ENCODE results near the gene ADCY9.
"Not testable (repeated sequence)": the region's sequence is repeated elsewhere in the genome, so short reads cannot be mapped to it uniquely, and the experiment has no call there.

The ADCY9 gene

GRCh38 chr16:3927147-3927546 is 189.1 kb downstream of the ADCY9 start:
- not testable (repeated sequence) for H3K4me1 ChIP-seq (ENCODE audit: control insufficient read depth, low read depth, low read length); H3K9me3 ChIP-seq (ENCODE audit: control insufficient read depth, low read depth, low read length); H3K9ac ChIP-seq (ENCODE audit: low read length); H3K4me3 ChIP-seq (ENCODE audit: low read length); H3K27ac ChIP-seq (ENCODE audit: low read length); H3K36me3 ChIP-seq (ENCODE audit: control insufficient read depth, low read depth, low read length); H3K27me3 ChIP-seq (ENCODE audit: control insufficient read depth, insufficient read depth, low read length)

DNA sequence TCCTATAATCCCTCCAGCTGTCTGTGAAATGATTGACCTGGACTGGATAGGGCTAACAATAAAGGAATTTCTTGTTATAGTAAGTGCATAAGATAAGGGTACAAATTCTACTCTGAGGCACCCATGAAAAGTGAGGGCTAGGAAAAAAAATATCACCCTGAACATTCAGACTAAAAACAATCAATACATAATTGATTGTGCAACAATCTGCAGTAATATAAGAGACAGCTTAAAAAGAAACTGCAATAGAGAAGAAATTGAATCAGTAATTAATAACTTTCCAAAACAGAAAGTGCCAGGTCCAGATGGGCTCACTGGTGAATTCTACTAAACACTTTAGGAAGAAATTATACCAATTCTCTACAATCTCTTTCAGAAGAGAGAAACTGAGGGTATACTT is 191.5 kb downstream of the ADCY9 start:
- Histone ChIP-seq H3K4me1 (ENCODE audit: control insufficient read depth, low read depth, low read length) (no peaks in the 10 kb centered on the region), H3K9ac (ENCODE audit: low read length) (no peak overlapping the region), H3K27me3 (ENCODE audit: control insufficient read depth, insufficient read depth, low read length) (no peaks in the 10 kb centered on the region), H3K36me3 (ENCODE audit: control insufficient read depth, low read depth, low read length) (no peaks in the 10 kb centered on the region), H3K27ac (ENCODE audit: low read length) (no peak overlapping the region), H3K4me3 (ENCODE audit: low read length) (no peak overlapping the region), H3K9me3 (ENCODE audit: control insufficient read depth, low read depth, low read length) (no peaks in the 10 kb centered on the region)

DNA sequence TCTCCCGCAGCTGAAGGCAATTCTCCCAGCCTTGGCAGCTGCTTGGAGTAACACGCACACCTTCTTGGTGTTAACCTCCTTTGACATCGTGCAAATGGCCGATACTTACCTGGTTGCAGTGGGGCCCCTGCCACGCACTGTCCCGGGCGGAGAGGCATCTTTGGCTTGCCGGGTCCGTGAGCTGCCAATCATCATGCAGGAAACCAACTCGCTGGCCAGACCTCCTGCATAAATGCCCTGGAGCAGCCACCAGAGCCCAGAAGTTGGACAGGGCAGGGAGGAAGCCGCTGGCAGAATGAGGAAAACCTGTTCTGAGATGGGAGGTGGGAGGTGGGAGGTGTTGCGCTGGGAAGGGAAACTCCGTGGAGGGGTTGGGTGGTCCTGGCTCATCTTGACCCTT is 194.0 kb downstream of the ADCY9 start:
- H3K9ac ChIP-seq (ENCODE audit: low read length), result no peak overlapping the region
- no peak overlapping the region for H3K4me3 ChIP-seq (ENCODE audit: low read length)
- H3K27ac ChIP-seq (ENCODE audit: low read length), result no peak overlapping the region
- H3K36me3 ChIP-seq (ENCODE audit: control insufficient read depth, low read depth, low read length), result no peaks in the 10 kb centered on the region
- no peaks in the 10 kb centered on the region for H3K27me3 ChIP-seq (ENCODE audit: control insufficient read depth, insufficient read depth, low read length)
- H3K4me1 ChIP-seq (ENCODE audit: control insufficient read depth, low read depth, low read length), result no peaks in the 10 kb centered on the region
- H3K9me3 ChIP-seq (ENCODE audit: control insufficient read depth, low read depth, low read length), result no peaks in the 10 kb centered on the region

DNA sequence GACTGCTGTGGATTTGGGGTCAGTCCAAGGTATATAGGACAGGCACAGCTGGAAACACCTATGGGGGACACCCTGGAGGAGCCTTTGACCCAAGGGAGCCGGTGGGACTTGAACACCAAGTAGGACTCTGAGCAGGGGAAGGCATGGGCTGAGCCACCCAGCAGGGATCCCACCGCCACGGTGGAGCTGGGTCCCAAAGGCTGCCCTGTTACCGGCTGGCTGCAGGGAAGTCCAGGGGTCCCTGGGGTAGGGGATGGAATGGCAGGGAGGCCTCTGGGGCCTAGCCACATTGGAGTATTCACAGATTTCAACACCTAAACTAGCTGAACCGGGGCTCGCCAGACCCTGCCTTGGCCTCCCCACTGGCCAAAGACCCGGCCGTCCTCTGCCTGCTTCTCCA is 196.0 kb downstream of the ADCY9 start:
- no peaks in the 10 kb centered on the region for H3K4me1 ChIP-seq (ENCODE audit: control insufficient read depth, low read depth, low read length)
- no peaks in the 10 kb centered on the region for H3K36me3 ChIP-seq (ENCODE audit: control insufficient read depth, low read depth, low read length)
- no peak overlapping the region for H3K27ac ChIP-seq (ENCODE audit: low read length)
- no peak overlapping the region for H3K9ac ChIP-seq (ENCODE audit: low read length)
- H3K9me3 ChIP-seq (ENCODE audit: control insufficient read depth, low read depth, low read length), result no peaks in the 10 kb centered on the region
- H3K4me3 ChIP-seq (ENCODE audit: low read length), result no peak overlapping the region
- no peaks in the 10 kb centered on the region for H3K27me3 ChIP-seq (ENCODE audit: control insufficient read depth, insufficient read depth, low read length)

GRCh38 chr16:3919413-3919812 is 196.8 kb downstream of the ADCY9 start:
- Histone ChIP-seq H3K9ac (ENCODE audit: low read length) (no peak overlapping the region), H3K36me3 (ENCODE audit: control insufficient read depth, low read depth, low read length) (no peaks in the 10 kb centered on the region), H3K4me3 (ENCODE audit: low read length) (no peak overlapping the region), H3K4me1 (ENCODE audit: control insufficient read depth, low read depth, low read length) (no peaks in the 10 kb centered on the region), H3K27ac (ENCODE audit: low read length) (no peak overlapping the region), H3K27me3 (ENCODE audit: control insufficient read depth, insufficient read depth, low read length) (no peaks in the 10 kb centered on the region), H3K9me3 (ENCODE audit: control insufficient read depth, low read depth, low read length) (no peaks in the 10 kb centered on the region)

DNA sequence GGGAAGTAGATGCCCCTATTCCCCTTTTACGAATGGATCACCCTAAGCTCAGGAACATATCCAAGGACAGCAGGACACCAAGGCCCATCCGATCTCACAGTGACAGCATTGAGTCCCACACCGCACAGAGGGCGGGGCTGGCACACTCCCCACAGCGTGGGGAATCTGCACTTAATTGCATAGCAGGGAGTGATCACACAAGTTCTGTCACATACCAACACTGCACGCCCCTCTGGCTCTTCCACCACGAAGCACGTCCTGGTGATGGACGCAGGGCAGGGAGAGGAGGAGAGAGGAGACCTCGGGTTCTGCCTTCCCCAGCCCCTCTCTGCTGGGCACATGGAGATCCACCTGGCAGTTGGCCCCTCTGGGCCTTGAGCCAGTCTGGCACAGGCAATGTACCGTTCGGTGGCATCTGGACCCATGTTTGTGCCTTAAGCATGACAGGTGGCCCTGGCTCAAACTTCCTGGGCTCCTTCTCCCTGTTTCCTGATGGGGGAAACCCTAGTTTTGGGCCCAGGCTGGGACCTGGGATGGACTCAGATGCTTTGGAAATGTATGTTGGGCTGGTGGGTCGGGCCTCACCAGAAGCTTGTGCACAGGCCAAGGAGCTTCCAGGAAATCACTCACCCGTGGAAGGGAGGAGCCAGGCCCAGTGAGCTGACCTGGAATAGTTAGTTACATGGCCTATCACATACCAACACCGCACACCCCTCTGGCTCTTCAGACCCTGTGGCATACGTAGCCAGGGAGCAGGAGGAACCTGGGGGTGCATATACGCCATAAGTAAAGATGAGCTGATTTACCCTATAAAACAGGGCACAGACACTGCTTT is 200.6 kb downstream of the ADCY9 start:
- no peak overlapping the region for H3K4me3 ChIP-seq (ENCODE audit: low read length)
- no peaks in the 10 kb centered on the region for H3K4me1 ChIP-seq (ENCODE audit: control insufficient read depth, low read depth, low read length)
- no peak overlapping the region for H3K27ac ChIP-seq (ENCODE audit: low read length)
- H3K9ac ChIP-seq (ENCODE audit: low read length), result no peak overlapping the region
- H3K27me3 ChIP-seq (ENCODE audit: control insufficient read depth, insufficient read depth, low read length), result no peaks in the 10 kb centered on the region
- no peaks in the 10 kb centered on the region for H3K9me3 ChIP-seq (ENCODE audit: control insufficient read depth, low read depth, low read length)
- no peaks in the 10 kb centered on the region for H3K36me3 ChIP-seq (ENCODE audit: control insufficient read depth, low read depth, low read length)

- H3K27ac ChIP-seq (ENCODE audit: low read length), result no peak overlapping the region
Observed at GRCh38 chr16:3912897-3913296, 203.3 kb downstream of the ADCY9 start.

More at GRCh38 chr16:3912897-3913296, 203.3 kb downstream of the ADCY9 start:
- H3K9ac ChIP-seq (ENCODE audit: low read length), result no peak overlapping the region
- H3K4me3 ChIP-seq (ENCODE audit: low read length), result no peak overlapping the region
- H3K27me3 ChIP-seq (ENCODE audit: control insufficient read depth, insufficient read depth, low read length), result no peaks in the 10 kb centered on the region
- no peaks in the 10 kb centered on the region for H3K9me3 ChIP-seq (ENCODE audit: control insufficient read depth, low read depth, low read length)
- no peaks in the 10 kb centered on the region for H3K4me1 ChIP-seq (ENCODE audit: control insufficient read depth, low read depth, low read length)
- H3K36me3 ChIP-seq (ENCODE audit: control insufficient read depth, low read depth, low read length), result no peaks in the 10 kb centered on the region
